WTC11 (cell line): Measurements from ENCODE around the gene PHACTR2. TPM values are rescaled to one million over a fixed set of nuclear protein-coding genes. Genes with fewer than 3 reads are reported as not detected.

Experiments used
- ATAC-seq: fragments of 200-7000 bp; cut with Tn5 transposase; 2 replicates; pipeline ENCODE4 v1.10.0; 2021; ENCODE audit warnings: mild to moderate bottlenecking, moderate library complexity
- CTCF ChIA-PET: fragments of 300-600 bp; sonication (Branson Sonifier 250); formaldehyde crosslinking; loops from one replicate; lab custom pipeline; 2021; ENCODE audit warnings: antibody characterized with exemption; lab: Charles Lee
- POLR2A ChIA-PET: fragments of 350-600 bp; sonication (Branson Sonifier 250); formaldehyde crosslinking; loops from one replicate; lab custom pipeline; 2021; ENCODE audit warnings: antibody characterized with exemption; lab: Charles Lee
- DNase-seq: peaks from one replicate; pipeline ENCODE4 v3.0.0; 2021; ENCODE audit warnings: low spot score
- H3K27ac Mint-ChIP-seq: 2 replicates; pipeline ENCODE4 v1.8.0; 2021; ENCODE audit warnings: mixed read lengths
- H3K27me3 Mint-ChIP-seq: 2 replicates; pipeline ENCODE4 v1.8.0; 2021; ENCODE audit warnings: low read depth, mild to moderate bottlenecking, moderate library complexity, mixed read lengths
- H3K36me3 Mint-ChIP-seq: 2 replicates; pipeline ENCODE4 v1.8.0; 2021; ENCODE audit warnings: mixed read lengths
- H3K4me1 Mint-ChIP-seq: 2 replicates; pipeline ENCODE4 v1.8.0; 2022; ENCODE audit warnings: mixed read lengths
- H3K4me3 Mint-ChIP-seq: 2 replicates; pipeline ENCODE4 v1.8.0; 2021; ENCODE audit warnings: mild to moderate bottlenecking, moderate library complexity, mixed read lengths
- H3K9me3 Mint-ChIP-seq: 2 replicates; pipeline ENCODE4 v1.8.0; 2021; ENCODE audit warnings: mixed read lengths
- AFF4 ChIP-seq: sonication (generic); formaldehyde crosslinking; IDR thresholded peaks from 2 replicates; pipeline ENCODE4 v1.8.1; 2023; ENCODE audit warnings: mild to moderate bottlenecking, missing genetic modification reagents, borderline replicate concordance
- CDX4 ChIP-seq: fragments of 250-450 bp; sonication (Bioruptor Pico); IDR thresholded peaks from 2 replicates; pipeline ENCODE4 v1.9.0; 2021; ENCODE audit warnings: moderate library complexity, mild to moderate bottlenecking, inconsistent platforms, borderline replicate concordance
- ELF4 ChIP-seq: sonication (generic); formaldehyde crosslinking; IDR thresholded peaks from 2 replicates; pipeline ENCODE4 v1.8.1; 2022; ENCODE audit warnings: low read depth, mild to moderate bottlenecking, moderate library complexity, missing genetic modification reagents
- EMX1 ChIP-seq: fragments of 250-450 bp; sonication (Bioruptor Pico); IDR thresholded peaks from 2 replicates; pipeline ENCODE4 v1.8.0; 2021; ENCODE audit warnings: mild to moderate bottlenecking
- ETV6 ChIP-seq: sonication (generic); formaldehyde crosslinking; IDR thresholded peaks from 2 replicates; pipeline ENCODE4 v1.8.1; 2022; ENCODE audit warnings: mild to moderate bottlenecking, missing genetic modification reagents
- FOXJ3 ChIP-seq: sonication (generic); formaldehyde crosslinking; IDR thresholded peaks from 2 replicates; pipeline ENCODE4 v1.9.0; 2021; ENCODE audit warnings: missing genetic modification reagents, mild to moderate bottlenecking, borderline replicate concordance
- FOXP4 ChIP-seq: sonication (generic); formaldehyde crosslinking; IDR thresholded peaks from 2 replicates; pipeline ENCODE4 v1.8.0; 2022; ENCODE audit warnings: mild to moderate bottlenecking, missing genetic modification reagents
- GRHL2 ChIP-seq: fragments of 250-450 bp; sonication (Bioruptor Pico); IDR thresholded peaks from 2 replicates; pipeline ENCODE4 v1.8.0; 2022; ENCODE audit warnings: mild to moderate bottlenecking, moderate library complexity; ENCODE audit not compliant: insufficient replicate concordance, severe bottlenecking
- JAZF1 ChIP-seq: fragments of 250-450 bp; sonication (Bioruptor Pico); IDR thresholded peaks from 2 replicates; pipeline ENCODE4 v1.9.0; 2021; ENCODE audit warnings: moderate library complexity, mild to moderate bottlenecking, inconsistent platforms
- JUN ChIP-seq: sonication (generic); formaldehyde crosslinking; IDR thresholded peaks from 2 replicates; pipeline ENCODE4 v1.8.0; 2023; ENCODE audit warnings: mild to moderate bottlenecking, missing genetic modification reagents
- NFATC4 ChIP-seq: fragments of 250-450 bp; sonication (Bioruptor Pico); IDR thresholded peaks from 2 replicates; pipeline ENCODE4 v1.9.0; 2021; ENCODE audit warnings: mild to moderate bottlenecking
- RORB ChIP-seq: fragments of 250-450 bp; sonication (Bioruptor Pico); IDR thresholded peaks from 2 replicates; pipeline ENCODE4 v1.9.0; 2021; ENCODE audit warnings: mild to moderate bottlenecking
- USF1 ChIP-seq: sonication (generic); formaldehyde crosslinking; IDR thresholded peaks from 2 replicates; pipeline ENCODE4 v1.8.0; 2022; ENCODE audit warnings: mild to moderate bottlenecking, missing genetic modification reagents
- ZNF219 ChIP-seq: sonication (generic); formaldehyde crosslinking; IDR thresholded peaks from 2 replicates; pipeline ENCODE4 v1.8.0; 2023; ENCODE audit warnings: missing genetic modification reagents, mild to moderate bottlenecking, borderline replicate concordance
- ZNF396 ChIP-seq: fragments of 250-450 bp; sonication (Bioruptor Pico); IDR thresholded peaks from 2 replicates; pipeline ENCODE4 v1.8.0; 2021; ENCODE audit warnings: mild to moderate bottlenecking, moderate library complexity, borderline replicate concordance
- ZNF416 ChIP-seq: fragments of 250-450 bp; sonication (Bioruptor Pico); IDR thresholded peaks from 2 replicates; pipeline ENCODE4 v1.9.0; 2021; ENCODE audit warnings: mild to moderate bottlenecking, inconsistent platforms
- total RNA-seq: library from RNA; stranded (reverse); gene quantifications from 3 replicates; pipeline ENCODE4 v1.2.3, GENCODE V29; 2021
- TF ChIP-seq, protein P1 (sequence below): sonication (generic); formaldehyde crosslinking; IDR thresholded peaks from 2 replicates; pipeline ENCODE4 v1.8.1; 2022; ENCODE audit warnings: missing genetic modification reagents, borderline replicate concordance
- TF ChIP-seq, protein P2 (sequence below): sonication (generic); formaldehyde crosslinking; IDR thresholded peaks from 2 replicates; pipeline ENCODE4 v1.8.1; 2023; ENCODE audit warnings: mild to moderate bottlenecking, missing genetic modification reagents
- TF ChIP-seq, protein P3 (sequence below): fragments of 250-450 bp; sonication (Bioruptor Pico); IDR thresholded peaks from 2 replicates; pipeline ENCODE4 v2.1.2; 2022; ENCODE audit warnings: mild to moderate bottlenecking, moderate library complexity
- TF ChIP-seq, protein P4 (sequence below): sonication (generic); formaldehyde crosslinking; IDR thresholded peaks from 2 replicates; pipeline ENCODE4 v1.8.0; 2023; ENCODE audit warnings: missing genetic modification reagents

Gene PHACTR2
- total RNA-seq, 1 experiment from 2014 or later: 90.5 TPM

- ChIA-PET CTCF (interaction anchor here (0.7 kb wide), 1 partner anchor 11 kb away, joined by 3 read pairs; no protein-coding TSS in a partner anchor), POLR2A (no interaction called here)
- DNase-seq (no peak), ATAC-seq (no peak)
- no peak for TF ChIP-seq ELF4
- TF ChIP-seq, protein P1, sequence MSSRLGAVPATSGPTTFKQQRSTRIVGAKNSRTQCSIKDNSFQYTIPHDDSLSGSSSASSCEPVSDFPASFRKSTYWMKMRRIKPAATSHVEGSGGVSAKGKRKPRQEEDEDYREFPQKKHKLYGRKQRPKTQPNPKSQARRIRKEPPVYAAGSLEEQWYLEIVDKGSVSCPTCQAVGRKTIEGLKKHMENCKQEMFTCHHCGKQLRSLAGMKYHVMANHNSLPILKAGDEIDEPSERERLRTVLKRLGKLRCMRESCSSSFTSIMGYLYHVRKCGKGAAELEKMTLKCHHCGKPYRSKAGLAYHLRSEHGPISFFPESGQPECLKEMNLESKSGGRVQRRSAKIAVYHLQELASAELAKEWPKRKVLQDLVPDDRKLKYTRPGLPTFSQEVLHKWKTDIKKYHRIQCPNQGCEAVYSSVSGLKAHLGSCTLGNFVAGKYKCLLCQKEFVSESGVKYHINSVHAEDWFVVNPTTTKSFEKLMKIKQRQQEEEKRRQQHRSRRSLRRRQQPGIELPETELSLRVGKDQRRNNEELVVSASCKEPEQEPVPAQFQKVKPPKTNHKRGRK (CRISPR knock-in tag): no peak
- TF ChIP-seq AFF4 (CRISPR knock-in tag): no peak
- TF ChIP-seq ETV6 (CRISPR knock-in tag): no peak
- no peak for TF ChIP-seq JAZF1 (CRISPR knock-in tag)
- TF ChIP-seq ZNF416 (CRISPR knock-in tag): no peak
- TF ChIP-seq, protein P2, sequence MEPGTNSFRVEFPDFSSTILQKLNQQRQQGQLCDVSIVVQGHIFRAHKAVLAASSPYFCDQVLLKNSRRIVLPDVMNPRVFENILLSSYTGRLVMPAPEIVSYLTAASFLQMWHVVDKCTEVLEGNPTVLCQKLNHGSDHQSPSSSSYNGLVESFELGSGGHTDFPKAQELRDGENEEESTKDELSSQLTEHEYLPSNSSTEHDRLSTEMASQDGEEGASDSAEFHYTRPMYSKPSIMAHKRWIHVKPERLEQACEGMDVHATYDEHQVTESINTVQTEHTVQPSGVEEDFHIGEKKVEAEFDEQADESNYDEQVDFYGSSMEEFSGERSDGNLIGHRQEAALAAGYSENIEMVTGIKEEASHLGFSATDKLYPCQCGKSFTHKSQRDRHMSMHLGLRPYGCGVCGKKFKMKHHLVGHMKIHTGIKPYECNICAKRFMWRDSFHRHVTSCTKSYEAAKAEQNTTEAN: no peak
- no peak for TF ChIP-seq USF1 (CRISPR knock-in tag)
- TF ChIP-seq EMX1 (CRISPR knock-in tag): no peak
- TF ChIP-seq, protein P3, sequence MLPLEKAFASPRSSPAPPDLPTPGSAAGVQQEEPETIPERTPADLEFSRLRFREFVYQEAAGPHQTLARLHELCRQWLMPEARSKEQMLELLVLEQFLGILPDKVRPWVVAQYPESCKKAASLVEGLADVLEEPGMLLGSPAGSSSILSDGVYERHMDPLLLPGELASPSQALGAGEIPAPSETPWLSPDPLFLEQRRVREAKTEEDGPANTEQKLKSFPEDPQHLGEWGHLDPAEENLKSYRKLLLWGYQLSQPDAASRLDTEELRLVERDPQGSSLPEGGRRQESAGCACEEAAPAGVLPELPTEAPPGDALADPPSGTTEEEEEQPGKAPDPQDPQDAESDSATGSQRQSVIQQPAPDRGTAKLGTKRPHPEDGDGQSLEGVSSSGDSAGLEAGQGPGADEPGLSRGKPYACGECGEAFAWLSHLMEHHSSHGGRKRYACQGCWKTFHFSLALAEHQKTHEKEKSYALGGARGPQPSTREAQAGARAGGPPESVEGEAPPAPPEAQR (CRISPR knock-in tag): no peak
- no peak for TF ChIP-seq CDX4 (CRISPR knock-in tag)
- no peak for TF ChIP-seq FOXJ3 (CRISPR knock-in tag)
- TF ChIP-seq FOXP4 (CRISPR knock-in tag): no peak
- no peak for TF ChIP-seq RORB (CRISPR knock-in tag)
- TF ChIP-seq ZNF219 (CRISPR knock-in tag): no peak
- no peak for TF ChIP-seq NFATC4 (CRISPR knock-in tag)
- no peak for TF ChIP-seq GRHL2 (CRISPR knock-in tag)
- no peak for TF ChIP-seq JUN (CRISPR knock-in tag)
- TF ChIP-seq, protein P4, sequence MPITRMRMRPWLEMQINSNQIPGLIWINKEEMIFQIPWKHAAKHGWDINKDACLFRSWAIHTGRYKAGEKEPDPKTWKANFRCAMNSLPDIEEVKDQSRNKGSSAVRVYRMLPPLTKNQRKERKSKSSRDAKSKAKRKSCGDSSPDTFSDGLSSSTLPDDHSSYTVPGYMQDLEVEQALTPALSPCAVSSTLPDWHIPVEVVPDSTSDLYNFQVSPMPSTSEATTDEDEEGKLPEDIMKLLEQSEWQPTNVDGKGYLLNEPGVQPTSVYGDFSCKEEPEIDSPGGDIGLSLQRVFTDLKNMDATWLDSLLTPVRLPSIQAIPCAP: no peak
- no peak for TF ChIP-seq ZNF396 (CRISPR knock-in tag)
- H3K27me3 Mint-ChIP-seq: no peaks in the 10 kb centered on the region
- peaks cover 38% of the 10 kb centered on the region for H3K36me3 Mint-ChIP-seq
- peaks cover 22% of the 10 kb centered on the region for H3K4me1 Mint-ChIP-seq
- no peak overlapping the region; the same call in 1 of the 2 replicates for H3K27ac Mint-ChIP-seq
- no peak overlapping the region for H3K4me3 Mint-ChIP-seq
- no peaks in the 10 kb centered on the region for H3K9me3 Mint-ChIP-seq
Observed at GRCh38 chr6:143806282-143807102, 128.7 kb downstream of the PHACTR2 start.
